Endothelial cell of umbilical vein (primary cell): ENCODE results near the gene MECR. TPM values are rescaled to one million over a fixed set of nuclear protein-coding genes. Genes with fewer than 3 reads are reported as not detected.

ENCODE experiments used
- BruUV-seq: library from RNA; stranded (reverse); fragments of 400-500 nt; replicated peaks from 2 replicates; lab custom pipeline; 2021; lab: Mats Ljungman, UMichigan
- CTCF ChIA-PET: fragments of 300-600, 350-600 bp; sonication (Branson Sonifier 250); formaldehyde crosslinking; loops from one replicate; lab custom pipeline; 2021; ENCODE audit warnings: antibody characterized with exemption, inconsistent platforms; lab: Charles Lee
- POLR2A ChIA-PET: fragments of 300-600, 350-600 bp; sonication (Branson Sonifier 250); formaldehyde crosslinking; loops from one replicate; lab custom pipeline; 2021; ENCODE audit warnings: antibody characterized with exemption, inconsistent platforms; lab: Charles Lee
- DNase-seq: peaks from one replicate; pipeline ENCODE4 v3.0.0-alpha.2; 2011; ENCODE audit warnings: low read depth, low spot score
- FAIRE-seq: peaks from 2 replicates; lab custom pipeline; 2011; peaks lifted over from hg19 to GRCh38; lab: Jason Lieb, UNC
- H2AFZ ChIP-seq: 2 replicates; pipeline ENCODE4 v1.6.0; 2012; ENCODE audit warnings: low read depth, low read length, control low read depth, inconsistent platforms
- H3K27ac ChIP-seq: 2 replicates; pipeline ENCODE4 v1.5.1; 2011; ENCODE audit warnings: low read depth, mild to moderate bottlenecking, control low read depth, low read length, moderate library complexity; ENCODE audit not compliant: insufficient read depth
- H3K27me3 ChIP-seq, 2 experiments: 2 replicates each; pipeline versions ENCODE4 v1.6.0 to v1.6.1; 2011; ENCODE audit warnings: low read length in 2 of 2, mixed read lengths in 1 of 2; ENCODE audit not compliant: control insufficient read depth in 2 of 2, insufficient read depth in 2 of 2
- H3K36me3 ChIP-seq, 2 experiments: 2 replicates in 1 of 2; 3 replicates in 1 of 2; pipeline ENCODE4 v1.5.1; 2011; ENCODE audit warnings: low read length in 2 of 2, mild to moderate bottlenecking in 1 of 2, moderate library complexity in 1 of 2; ENCODE audit not compliant: control insufficient read depth in 2 of 2, insufficient read depth in 2 of 2; ENCODE audit errors: extremely low read depth in 1 of 2
- H3K4me1 ChIP-seq: 3 replicates; pipeline ENCODE4 v1.5.1; 2011; ENCODE audit warnings: mild to moderate bottlenecking, low read length; ENCODE audit not compliant: control insufficient read depth, insufficient read depth; ENCODE audit errors: extremely low read depth
- H3K4me2 ChIP-seq: 2 replicates; pipeline ENCODE4 v1.6.1; 2011; ENCODE audit warnings: low read length, control low read depth, mixed read lengths; ENCODE audit not compliant: insufficient read depth
- H3K4me3 ChIP-seq, 3 experiments: fragments of 200-600 bp in 1 of 3; sonication (generic), shearing (Covaris generic) in 1 of 3; replicated peaks in 1 of 3; 2 replicates each; pipeline ENCODE4 v1.5.1; 2011 to 2016; ENCODE audit warnings: control low read depth in 3 of 3, low read length in 3 of 3, mild to moderate bottlenecking in 2 of 3, inconsistent platforms in 1 of 3, low read depth in 1 of 3, moderate library complexity in 1 of 3; ENCODE audit not compliant: insufficient read depth in 1 of 3
- H3K79me2 ChIP-seq: 2 replicates; pipeline ENCODE4 v1.6.0; 2012; ENCODE audit warnings: low read length, inconsistent platforms; ENCODE audit not compliant: control insufficient read depth, insufficient read depth
- H3K9ac ChIP-seq: replicated peaks from 2 replicates; pipeline ENCODE3; 2011; ENCODE audit warnings: low read length, control low read depth; ENCODE audit not compliant: insufficient read depth; ENCODE audit errors: extremely low read depth
- H3K9me1 ChIP-seq: replicated peaks from 3 replicates; pipeline ENCODE4 v1.6.0; 2011; ENCODE audit warnings: mild to moderate bottlenecking, low read length; ENCODE audit not compliant: control insufficient read depth, insufficient read depth; ENCODE audit errors: extremely low read depth
- H3K9me3 ChIP-seq: replicated peaks from 2 replicates; pipeline ENCODE4 v1.5.1; 2012; ENCODE audit warnings: low read length, inconsistent platforms; ENCODE audit not compliant: control insufficient read depth, insufficient read depth
- H4K20me1 ChIP-seq: replicated peaks from 2 replicates; pipeline ENCODE3; 2011; ENCODE audit warnings: mild to moderate bottlenecking, low read length; ENCODE audit not compliant: control insufficient read depth, insufficient read depth; ENCODE audit errors: extremely low read depth
- EZH2 ChIP-seq: IDR thresholded peaks from 2 replicates; pipeline ENCODE4 v1.6.1; 2012; ENCODE audit warnings: borderline replicate concordance, low read depth, mild to moderate bottlenecking, moderate library complexity, low read length, inconsistent platforms; ENCODE audit not compliant: severe bottlenecking
- FOS ChIP-seq: IDR thresholded peaks from 2 replicates; pipeline ENCODE4 v1.6.1; 2011; ENCODE audit warnings: mild to moderate bottlenecking, low read length, moderate library complexity, borderline replicate concordance; ENCODE audit not compliant: insufficient read depth
- GATA2 ChIP-seq: IDR thresholded peaks from 2 replicates; pipeline ENCODE4 v1.7.0; 2011; ENCODE audit warnings: low read depth, mild to moderate bottlenecking, moderate library complexity, mixed read lengths, low read length; ENCODE audit not compliant: insufficient read length, insufficient read depth
- JUN ChIP-seq: IDR thresholded peaks from 2 replicates; pipeline ENCODE4 v1.6.1; 2011; ENCODE audit warnings: borderline replicate concordance, low read depth; ENCODE audit not compliant: insufficient read length, insufficient read depth
- MYC ChIP-seq: IDR thresholded peaks from one replicate; pipeline ENCODE4 v1.6.1; 2011; ENCODE audit warnings: mild to moderate bottlenecking, low read depth, low read length
- POLR2A ChIP-seq: IDR thresholded peaks from 2 replicates; pipeline ENCODE4 v1.6.1; 2012; ENCODE audit warnings: low read depth, mild to moderate bottlenecking, control low read depth, low read length
- POLR2AphosphoS5 ChIP-seq: IDR thresholded peaks from 2 replicates; pipeline ENCODE4 v1.6.1; 2012; ENCODE audit warnings: low read depth, mild to moderate bottlenecking, control low read depth, low read length, moderate library complexity; ENCODE audit not compliant: insufficient read depth
- dilution Hi-C: fragments of 300-500 bp; cut with MboI; formaldehyde crosslinking; loops from one replicate; pipeline ENCODE4 v1.15.0; 2019; ENCODE audit warnings: low sequenced_read_pairs; ENCODE audit not compliant: extremely low pct_ligation_motif_present
- intact Hi-C: fragments of 100-400 bp; cut with micrococcal nuclease; formaldehyde crosslinking; loops from one replicate; pipeline ENCODE4 v1.10.0; 2022
- polyA plus RNA-seq, 4 experiments: library from polyadenylated mRNA; depleted of rRNA in 3 of 4; stranded (reverse) in 3 of 4; unstranded in 1 of 4; fragments of >200 nt; gene quantifications; 2 replicates each; pipeline versions ENCODE4 v1.2.1 to v1.2.3, GENCODE V29; 2011 to 2012; ENCODE audit warnings: missing spikeins in 1 of 4
- total RNA-seq: library from RNA; stranded (reverse); gene quantifications from 2 replicates; pipeline ENCODE4 v1.2.3, GENCODE V29; 2021
- TF ChIP-seq, protein P1 (sequence below): IDR thresholded peaks from 2 replicates; pipeline ENCODE4 v1.6.1; 2011; ENCODE audit not compliant: insufficient read depth, insufficient read length
- TF ChIP-seq, protein P2 (sequence below), 2 donors: IDR thresholded peaks; 1 replicate in 1 of 2; 2 replicates in 1 of 2; pipeline ENCODE4 v1.5.1; 2011; ENCODE audit warnings: low read length in 2 of 2, mild to moderate bottlenecking in 2 of 2, moderate library complexity in 2 of 2, control low read depth in 1 of 2, inconsistent platforms in 1 of 2, low read depth in 1 of 2; ENCODE audit not compliant: insufficient read depth in 1 of 2; ENCODE audit errors: extremely low read depth in 1 of 2

Gene MECR
- total and polyA plus RNA-seq, 2 donors (not counting 3 experiments of a cell fraction or from before 2014, with no cell fraction given) = 24.6 to 30.1 TPM

DNA sequence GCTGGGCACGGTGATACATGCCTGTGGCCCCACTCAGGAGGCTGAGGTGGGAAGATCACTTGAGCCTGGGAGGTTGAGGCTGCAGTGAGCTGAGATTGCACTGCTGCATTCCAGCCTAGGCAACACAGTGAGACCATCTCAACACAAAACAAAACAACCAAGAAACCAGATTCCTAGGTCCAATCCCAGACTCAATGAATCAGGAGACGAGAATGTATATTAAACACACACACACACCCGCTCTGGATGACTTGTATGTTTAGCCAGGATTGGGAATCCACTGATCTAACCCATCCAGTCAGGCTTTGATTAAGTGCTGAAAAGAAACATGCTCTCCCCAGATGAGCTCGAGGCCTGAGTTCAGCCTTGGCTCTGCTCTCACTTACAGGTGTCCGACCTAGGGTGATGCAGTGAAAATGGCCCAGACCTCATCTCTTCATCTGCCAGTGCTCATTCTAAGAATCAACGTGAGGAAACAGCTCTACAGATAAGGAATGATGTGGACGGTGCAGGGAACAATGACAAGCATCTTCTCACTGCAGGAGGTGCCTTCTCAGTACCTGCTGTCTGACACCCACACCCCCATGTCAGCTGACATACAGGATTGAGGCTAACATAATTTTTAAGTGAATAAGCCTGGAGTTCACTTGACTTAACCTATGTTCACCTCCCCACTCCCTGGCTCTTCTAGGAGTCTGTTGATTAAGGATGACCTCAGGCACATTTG is 33.7 kb downstream of the MECR start:
- TF ChIP-seq POLR2A (no peak), JUN (no peak), POLR2AphosphoS5 (no peak), GATA2 (no peak), MYC (no peak), FOS (no peak), EZH2 (no peak)
- TF ChIP-seq, protein P1, sequence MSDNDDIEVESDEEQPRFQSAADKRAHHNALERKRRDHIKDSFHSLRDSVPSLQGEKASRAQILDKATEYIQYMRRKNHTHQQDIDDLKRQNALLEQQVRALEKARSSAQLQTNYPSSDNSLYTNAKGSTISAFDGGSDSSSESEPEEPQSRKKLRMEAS = no peak
- TF ChIP-seq, protein P2, sequence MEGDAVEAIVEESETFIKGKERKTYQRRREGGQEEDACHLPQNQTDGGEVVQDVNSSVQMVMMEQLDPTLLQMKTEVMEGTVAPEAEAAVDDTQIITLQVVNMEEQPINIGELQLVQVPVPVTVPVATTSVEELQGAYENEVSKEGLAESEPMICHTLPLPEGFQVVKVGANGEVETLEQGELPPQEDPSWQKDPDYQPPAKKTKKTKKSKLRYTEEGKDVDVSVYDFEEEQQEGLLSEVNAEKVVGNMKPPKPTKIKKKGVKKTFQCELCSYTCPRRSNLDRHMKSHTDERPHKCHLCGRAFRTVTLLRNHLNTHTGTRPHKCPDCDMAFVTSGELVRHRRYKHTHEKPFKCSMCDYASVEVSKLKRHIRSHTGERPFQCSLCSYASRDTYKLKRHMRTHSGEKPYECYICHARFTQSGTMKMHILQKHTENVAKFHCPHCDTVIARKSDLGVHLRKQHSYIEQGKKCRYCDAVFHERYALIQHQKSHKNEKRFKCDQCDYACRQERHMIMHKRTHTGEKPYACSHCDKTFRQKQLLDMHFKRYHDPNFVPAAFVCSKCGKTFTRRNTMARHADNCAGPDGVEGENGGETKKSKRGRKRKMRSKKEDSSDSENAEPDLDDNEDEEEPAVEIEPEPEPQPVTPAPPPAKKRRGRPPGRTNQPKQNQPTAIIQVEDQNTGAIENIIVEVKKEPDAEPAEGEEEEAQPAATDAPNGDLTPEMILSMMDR (IDR thresholded peaks at IDR 0.05; ENCODE audit: extremely low read depth in 1 of 2, insufficient read depth in 1 of 2, low read depth in 1 of 2, low read length in 2 of 2) = no peak
- ChIA-PET POLR2A (interaction anchor here (1.3 to 2.4 kb wide), 2 partner anchors 16 to 57 kb away, joined by 5 to 7 read pairs; partner anchors contain the start of gene SRSF4), CTCF (interaction anchor here (0.6 to 2.6 kb wide), 9 partner anchors 11 to 720 kb away, joined by 3 to 48 read pairs (median 5); partner anchors contain the start of gene SRSF4)
- H4K20me1 ChIP-seq = no peaks in the 10 kb centered on the region
- no peak overlapping the region for H3K4me3 ChIP-seq
- H3K9ac ChIP-seq = no peak overlapping the region
- no peaks in the 10 kb centered on the region for H3K9me3 ChIP-seq
- no peak overlapping the region for H3K27ac ChIP-seq
- intact Hi-C loops (loop anchor here (1.0 kb wide), 1 partner anchor 315 kb away; no protein-coding TSS in a partner anchor), dilution Hi-C loops (no loop called here)
- no peaks in the 10 kb centered on the region for H3K27me3 ChIP-seq
- H3K4me1 ChIP-seq = peaks cover 3% of the 10 kb centered on the region
- peaks cover 6% of the 10 kb centered on the region in 2 experiments for H3K36me3 ChIP-seq
- no peak for FAIRE-seq
- H3K4me2 ChIP-seq = no peak overlapping the region
- H3K9me1 ChIP-seq = no peaks in the 10 kb centered on the region
- DNase-seq = no peak
- no peaks in the 10 kb centered on the region for H3K79me2 ChIP-seq
- no peak overlapping the region for H2AFZ ChIP-seq
- BruUV-seq = no TSS peak
